DMS53 treated with DMSO at 0.1 percent for 48 hours (cell line): ENCODE data around the gene ADCK1.
"Not testable (repeated sequence)": the region's sequence is repeated elsewhere in the genome, so short reads cannot be mapped to it uniquely, and the experiment has no call there.

Experiments
- DNase-seq: peaks from one replicate; lab custom pipeline; 2025; ENCODE audit not compliant: unreplicated experiment; lab: John Stamatoyannopoulos, UW

The ADCK1 gene

GRCh38 chr14:77864085-77864484 lies 64.2 kb downstream of the ADCK1 start:
- no peak for DNase-seq

- no peak for DNase-seq
Observed at GRCh38 chr14:77864580-77864979, 64.7 kb downstream of the ADCK1 start.

- DNase-seq, result no peak
Observed at GRCh38 chr14:77865455-77865854, 65.5 kb downstream of the ADCK1 start.

- no peak for DNase-seq
Observed at GRCh38 chr14:77866932-77867331, 67.0 kb downstream of the ADCK1 start.

- DNase-seq, result no peak
Observed at GRCh38 chr14:77867476-77867875, 67.6 kb downstream of the ADCK1 start.

GRCh38 chr14:77868552-77869285 lies 68.8 kb downstream of the ADCK1 start:
- DNase-seq, result no peak

- no peak for DNase-seq
Observed at GRCh38 chr14:77869340-77869739, 69.4 kb downstream of the ADCK1 start.

- DNase-seq, result no peak
Observed at GRCh38 chr14:77870646-77871045, 70.7 kb downstream of the ADCK1 start.

- DNase-seq, result no peak
Observed at GRCh38 chr14:77872152-77872551, 72.2 kb downstream of the ADCK1 start.

- DNase-seq, result no peak
Observed at GRCh38 chr14:77872983-77873382, 73.1 kb downstream of the ADCK1 start.

GRCh38 chr14:77878783-77879182 lies 78.9 kb downstream of the ADCK1 start:
- no peak for DNase-seq

- DNase-seq, result no peak
Observed at GRCh38 chr14:77880056-77880455, 80.1 kb downstream of the ADCK1 start.

GRCh38 chr14:77882098-77882497 lies 82.2 kb downstream of the ADCK1 start:
- DNase-seq, result peak; percentile 8

GRCh38 chr14:77882636-77883035 lies 82.7 kb downstream of the ADCK1 start:
- no peak for DNase-seq

- DNase-seq, result no peak
Observed at GRCh38 chr14:77883131-77883846, 83.4 kb downstream of the ADCK1 start.

GRCh38 chr14:77883847-77884238 lies 83.9 kb downstream of the ADCK1 start:
- no peak for DNase-seq

- no peak for DNase-seq
Observed at GRCh38 chr14:77885367-77885766, 85.5 kb downstream of the ADCK1 start.

GRCh38 chr14:77886010-77886409 lies 86.1 kb downstream of the ADCK1 start:
- no peak for DNase-seq

GRCh38 chr14:77888903-77889302 lies 89.0 kb downstream of the ADCK1 start:
- not testable (repeated sequence) for DNase-seq

GRCh38 chr14:77889971-77890442 lies 90.1 kb downstream of the ADCK1 start:
- no peak for DNase-seq

- no peak for DNase-seq
Observed at GRCh38 chr14:77890873-77891272, 91.0 kb downstream of the ADCK1 start.

GRCh38 chr14:77892381-77892871 lies 92.5 kb downstream of the ADCK1 start:
- DNase-seq, result no peak
